Neural crest cell (in vitro differentiated cells): Measurements from ENCODE around the gene WNT10A. TPM values are rescaled to one million over a fixed set of nuclear protein-coding genes. Genes with fewer than 3 reads are reported as not detected.

Experiments
- DNase-seq: peaks from one replicate; pipeline ENCODE4 v3.0.0; 2021; ENCODE audit warnings: low read depth, mixed read lengths, low spot score
- H3K27ac Mint-ChIP-seq: one replicate; pipeline ENCODE4 v1.8.0; 2021; ENCODE audit warnings: mild to moderate bottlenecking, mixed read lengths; ENCODE audit not compliant: unreplicated experiment
- H3K27me3 Mint-ChIP-seq: 2 replicates; pipeline ENCODE4 v1.8.0; 2021; ENCODE audit warnings: low read depth, mild to moderate bottlenecking, mixed read lengths
- H3K36me3 Mint-ChIP-seq: 2 replicates; pipeline ENCODE4 v1.8.0; 2021; ENCODE audit warnings: low read depth, mild to moderate bottlenecking, mixed read lengths
- H3K4me1 Mint-ChIP-seq: 2 replicates; pipeline ENCODE4 v1.8.0; 2021; ENCODE audit warnings: mixed read lengths
- H3K4me3 Mint-ChIP-seq: one replicate; pipeline ENCODE4 v1.8.0; 2021; ENCODE audit warnings: mild to moderate bottlenecking, mixed read lengths
- H3K9me3 Mint-ChIP-seq: 2 replicates; pipeline ENCODE4 v1.8.0; 2021; ENCODE audit warnings: mixed read lengths
- CTCF ChIP-seq: fragments of 200-600 bp; sonication (generic); conservative IDR thresholded peaks from 2 replicates; pipeline ENCODE4 v1.5.0; 2021; ENCODE audit warnings: antibody characterized with exemption, mild to moderate bottlenecking
- total RNA-seq: library from RNA; stranded (reverse); gene quantifications from 2 replicates; pipeline ENCODE4 v1.2.1, GENCODE V29; 2021

WNT10A gene
- total RNA-seq, 1 donor from 2014 or later, result not detected

DNA sequence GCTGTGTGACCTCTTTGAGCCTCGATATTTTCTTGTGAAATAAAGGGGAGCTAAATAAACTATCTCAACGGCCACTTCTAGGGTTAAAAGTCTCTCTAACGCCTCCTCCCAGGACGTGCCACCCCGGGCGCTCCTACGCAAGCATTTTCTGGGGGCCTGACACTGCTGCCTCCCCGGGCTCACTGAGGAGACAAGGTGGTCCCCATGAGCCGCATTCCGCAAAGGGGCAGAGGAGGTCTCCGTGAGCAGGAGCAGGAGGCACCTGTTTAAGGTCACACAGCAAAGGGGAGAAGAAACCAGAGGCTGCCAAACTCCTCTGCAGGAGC is 913 bp upstream of the WNT10A start:
- Mint-ChIP-seq H3K9me3 (no peaks in the 10 kb centered on the region), H3K27ac (no peak overlapping the region), H3K4me3 (no peak overlapping the region), H3K36me3 (peaks cover 2% of the 10 kb centered on the region), H3K27me3 (peaks cover 92% of the 10 kb centered on the region), H3K4me1 (no peaks in the 10 kb centered on the region)
- no peak for TF ChIP-seq CTCF
- no peak for DNase-seq

- no peak for TF ChIP-seq CTCF
- DNase-seq, result no peak
- Mint-ChIP-seq H3K27ac (no peak overlapping the region), H3K36me3 (peaks cover 2% of the 10 kb centered on the region), H3K27me3 (peaks cover 92% of the 10 kb centered on the region), H3K4me3 (no peak overlapping the region), H3K9me3 (no peaks in the 10 kb centered on the region), H3K4me1 (peaks cover under 1% of the 10 kb centered on the region)
Measured at GRCh38 chr2:218880859-218881594, 375 bp downstream of the WNT10A start.

DNA sequence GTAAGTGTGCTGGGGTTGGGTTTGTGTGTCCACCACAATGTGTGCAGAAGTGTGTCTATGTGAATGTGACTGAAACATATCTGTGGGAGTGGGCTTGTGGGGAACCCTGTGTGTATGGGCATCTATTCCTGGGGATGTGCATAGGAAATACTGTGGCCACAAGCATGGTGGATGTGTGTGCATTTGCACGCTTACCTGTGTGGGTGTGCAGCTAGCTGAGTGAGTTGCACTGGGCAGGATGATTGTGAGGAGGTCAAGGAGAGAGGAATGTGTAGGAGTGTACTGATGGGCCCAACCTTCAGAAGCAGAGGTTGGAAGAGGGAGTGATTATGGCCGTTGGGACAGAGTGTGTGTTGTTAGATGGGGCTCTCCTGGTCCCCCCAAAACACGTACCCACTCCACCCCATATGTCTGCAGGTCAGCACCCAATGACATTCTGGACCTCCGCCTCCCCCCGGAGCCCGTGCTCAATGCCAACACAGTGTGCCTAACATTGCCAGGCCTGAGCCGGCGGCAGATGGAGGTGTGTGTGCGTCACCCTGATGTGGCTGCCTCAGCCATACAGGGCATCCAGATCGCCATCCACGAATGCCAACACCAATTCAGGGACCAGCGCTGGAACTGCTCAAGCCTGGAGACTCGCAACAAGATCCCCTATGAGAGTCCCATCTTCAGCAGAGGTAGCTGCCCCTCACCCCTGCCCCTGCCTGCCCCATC is 1.2 kb downstream of the WNT10A start:
- no peak overlapping the region for H3K4me3 Mint-ChIP-seq
- no peak for DNase-seq
- peaks cover 89% of the 10 kb centered on the region for H3K27me3 Mint-ChIP-seq
- no peak overlapping the region for H3K27ac Mint-ChIP-seq
- H3K36me3 Mint-ChIP-seq, result peaks cover 2% of the 10 kb centered on the region
- peaks cover 4% of the 10 kb centered on the region for H3K4me1 Mint-ChIP-seq
- no peak for TF ChIP-seq CTCF
- no peaks in the 10 kb centered on the region for H3K9me3 Mint-ChIP-seq

DNA sequence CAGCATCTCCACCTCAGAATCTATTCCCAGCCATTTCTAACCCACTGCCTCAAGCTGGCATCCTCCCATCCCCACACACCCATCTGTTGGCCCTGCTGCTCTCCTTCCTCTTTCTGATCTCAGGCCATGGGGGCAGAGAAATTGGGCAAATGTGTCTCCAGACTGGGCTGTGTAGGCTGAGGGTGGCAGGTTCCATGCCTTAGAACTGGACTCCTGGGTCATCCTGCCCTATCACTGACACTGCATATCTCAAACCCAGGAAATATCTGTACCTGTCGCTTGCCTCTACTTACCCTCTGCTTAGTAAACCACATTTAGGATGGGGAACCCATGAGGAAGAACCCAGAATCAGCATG is 1.8 kb downstream of the WNT10A start:
- Mint-ChIP-seq H3K4me3 (no peak overlapping the region), H3K9me3 (no peaks in the 10 kb centered on the region), H3K4me1 (peaks cover 4% of the 10 kb centered on the region), H3K27ac (no peak overlapping the region), H3K36me3 (peaks cover 2% of the 10 kb centered on the region), H3K27me3 (peaks cover 89% of the 10 kb centered on the region)
- TF ChIP-seq CTCF, result no peak
- no peak for DNase-seq

GRCh38 chr2:218882866-218883366 is 2.3 kb downstream of the WNT10A start:
- TF ChIP-seq CTCF, result no peak
- Mint-ChIP-seq H3K4me3 (no peak overlapping the region), H3K4me1 (peaks cover 4% of the 10 kb centered on the region), H3K36me3 (peaks cover 2% of the 10 kb centered on the region), H3K27ac (no peak overlapping the region), H3K27me3 (peaks cover 89% of the 10 kb centered on the region), H3K9me3 (no peaks in the 10 kb centered on the region)
- no peak for DNase-seq
